Ascending aorta (tissue), 2 donors: ENCODE measurements around the gene SND1. TPM values are rescaled to one million over a fixed set of nuclear protein-coding genes. Genes with fewer than 3 reads are reported as not detected.

Experiments
- DNase-seq, 2 donors: peaks; one replicate each; pipeline ENCODE4 v3.0.0-alpha.2; 2019; ENCODE audit warnings: low spot score in 2 of 2
- H3K27ac ChIP-seq, 2 donors: fragments of 200-600 bp; sonication (generic); one replicate each; pipeline ENCODE4 v1.5.1; 2016 to 2017; ENCODE audit warnings: mild to moderate bottlenecking in 1 of 2
- H3K27me3 ChIP-seq: fragments of 200-600 bp; sonication (generic); one replicate; pipeline ENCODE4 v1.5.1; 2017
- H3K36me3 ChIP-seq, 2 donors: fragments of 200-600 bp; sonication (generic); one replicate each; pipeline ENCODE4 v1.5.1; 2016
- H3K4me1 ChIP-seq, 2 donors: fragments of 200-600 bp; sonication (generic); one replicate each; pipeline ENCODE4 v1.5.1; 2016 to 2017; ENCODE audit warnings: mild to moderate bottlenecking in 1 of 2
- H3K4me3 ChIP-seq, 2 donors: fragments of 200-600 bp; sonication (generic); one replicate each; pipeline ENCODE4 v1.5.1; 2016 to 2017; ENCODE audit warnings: mild to moderate bottlenecking in 1 of 2
- H3K9me3 ChIP-seq, 2 donors: fragments of 200-600 bp; sonication (generic); one replicate each; pipeline ENCODE4 v1.5.1; 2016
- CTCF ChIP-seq, 3 experiments: fragments of 200-600 bp in 2 of 3; fragments of 450-650 bp in 1 of 3; sonication (generic) in 2 of 3; IDR thresholded peaks; one replicate each; pipeline ENCODE4 v1.5.1; 2016 to 2019; ENCODE audit warnings: antibody characterized with exemption in 3 of 3, mild to moderate bottlenecking in 1 of 3, moderate library complexity in 1 of 3
- intact Hi-C: fragments of 100-400 bp; cut with DNase I; formaldehyde crosslinking; loops from one replicate; pipeline ENCODE4 v1.15.1; 2023
- total RNA-seq: library from RNA; depleted of rRNA; stranded (reverse); fragments of >200 nt; gene quantifications from one replicate; pipeline ENCODE4 v1.1.0, GENCODE V29; 2016

SND1 gene
- total RNA-seq, 1 donor from 2014 or later = 93.8 TPM

- H3K4me3 ChIP-seq = no peak overlapping the region
- H3K4me1 ChIP-seq = no peaks in the 10 kb centered on the region
- no peaks in the 10 kb centered on the region for H3K36me3 ChIP-seq
- no peak overlapping the region for H3K27ac ChIP-seq
- intact Hi-C loops = no loop called here
- no peaks in the 10 kb centered on the region for H3K27me3 ChIP-seq
- no peak for TF ChIP-seq CTCF (IDR thresholded peaks at IDR 0.05)
- no peak for DNase-seq
- H3K9me3 ChIP-seq = no peaks in the 10 kb centered on the region
Measured at GRCh38 chr7:127914693-127915092, 262.7 kb downstream of the SND1 start.

- TF ChIP-seq CTCF (IDR thresholded peaks at IDR 0.05) = no peak
- intact Hi-C loops = no loop called here
- no peaks in the 10 kb centered on the region for H3K4me1 ChIP-seq
- no peaks in the 10 kb centered on the region for H3K27me3 ChIP-seq
- no peak overlapping the region for H3K27ac ChIP-seq
- H3K36me3 ChIP-seq = no peaks in the 10 kb centered on the region
- no peak for DNase-seq
- no peaks in the 10 kb centered on the region for H3K9me3 ChIP-seq
- H3K4me3 ChIP-seq = no peak overlapping the region
Measured at GRCh38 chr7:127916735-127917134, 264.7 kb downstream of the SND1 start.

- Histone ChIP-seq H3K27ac (no peak overlapping the region), H3K27me3 (no peaks in the 10 kb centered on the region), H3K4me3 (no peak overlapping the region), H3K4me1 (no peaks in the 10 kb centered on the region), H3K36me3 (no peaks in the 10 kb centered on the region), H3K9me3 (no peaks in the 10 kb centered on the region)
- no peak for DNase-seq
- intact Hi-C loops = no loop called here
- TF ChIP-seq CTCF (IDR thresholded peaks at IDR 0.05) = no peak
Measured at GRCh38 chr7:127918130-127918529, 266.1 kb downstream of the SND1 start.

GRCh38 chr7:127920787-127921438 lies 268.9 kb downstream of the SND1 start:
- Histone ChIP-seq H3K4me3 (no peak overlapping the region), H3K9me3 (no peaks in the 10 kb centered on the region), H3K27me3 (no peaks in the 10 kb centered on the region), H3K27ac (no peak overlapping the region), H3K36me3 (no peaks in the 10 kb centered on the region), H3K4me1 (no peaks in the 10 kb centered on the region)
- no peak for TF ChIP-seq CTCF (IDR thresholded peaks at IDR 0.05)
- DNase-seq = no peak
- intact Hi-C loops = no loop called here

GRCh38 chr7:127922656-127923055 lies 270.7 kb downstream of the SND1 start:
- H3K27me3 ChIP-seq = no peaks in the 10 kb centered on the region
- no peak for TF ChIP-seq CTCF (IDR thresholded peaks at IDR 0.05)
- H3K36me3 ChIP-seq = no peaks in the 10 kb centered on the region
- H3K4me3 ChIP-seq = no peak overlapping the region
- H3K9me3 ChIP-seq = no peaks in the 10 kb centered on the region
- intact Hi-C loops = no loop called here
- no peak overlapping the region for H3K27ac ChIP-seq
- H3K4me1 ChIP-seq = no peaks in the 10 kb centered on the region
- no peak for DNase-seq

- Histone ChIP-seq H3K27ac (no peak overlapping the region), H3K4me1 (no peaks in the 10 kb centered on the region), H3K4me3 (no peak overlapping the region), H3K9me3 (no peaks in the 10 kb centered on the region), H3K36me3 (peaks cover 4 to 10% of the 10 kb centered on the region in 2 donors), H3K27me3 (no peaks in the 10 kb centered on the region)
- intact Hi-C loops = no loop called here
- TF ChIP-seq CTCF (IDR thresholded peaks at IDR 0.05) = no peak
- no peak for DNase-seq
Measured at GRCh38 chr7:127924874-127925273, 272.9 kb downstream of the SND1 start.
